ENCODE data around the gene CYSRT1. TPM values are rescaled to one million over a fixed set of nuclear protein-coding genes. Genes with fewer than 3 reads are reported as not detected.

CYSRT1 gene
- total and polyA plus RNA-seq, 2 donors (not counting 1 experiment from before 2014, with no cell fraction given), result 0.22 to 0.51 TPM

DNA sequence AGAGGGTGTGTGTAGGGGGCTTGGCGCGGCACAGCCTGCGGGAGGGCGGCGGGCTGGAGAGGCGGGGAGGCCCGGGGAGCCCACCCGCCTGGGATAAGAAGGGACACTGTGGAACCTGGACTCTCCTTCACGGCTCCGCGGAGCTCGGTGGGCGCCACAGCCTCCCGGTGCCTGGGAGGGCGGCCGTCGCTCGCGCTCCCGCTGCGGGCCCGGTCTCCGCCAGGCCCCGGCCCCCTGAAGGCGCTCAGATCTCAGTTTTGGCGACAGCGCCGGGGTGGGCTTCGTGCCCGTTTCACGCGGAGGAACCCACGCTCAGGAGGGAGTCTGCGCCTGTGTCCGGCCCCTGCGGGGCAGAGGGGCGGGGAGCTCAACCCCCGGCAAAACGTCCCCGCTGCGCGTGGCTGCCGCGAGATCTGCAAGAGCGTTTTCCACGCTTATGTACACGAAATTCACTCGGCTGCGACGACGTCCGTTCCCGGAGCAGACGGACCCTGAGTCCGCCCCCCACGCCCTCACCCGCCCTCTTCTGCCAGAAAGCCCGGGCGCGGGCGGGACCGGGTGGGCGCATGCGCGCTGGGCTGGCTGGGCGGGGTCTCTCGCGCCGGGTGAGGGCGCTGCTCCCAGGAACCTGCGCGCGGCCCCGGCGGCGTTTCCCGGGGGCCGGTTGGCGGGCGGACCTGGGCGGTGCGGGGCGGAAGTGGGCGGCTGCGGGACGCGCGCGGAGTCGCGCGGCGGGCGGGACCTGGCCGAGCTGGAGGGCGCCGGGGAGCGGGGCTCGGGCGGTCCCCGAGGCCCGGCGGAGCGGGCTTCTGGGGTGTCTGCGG lies 29.9 kb downstream of the CYSRT1 start, which contains the start of gene NELFB:
Gene NELFB (plus strand): TSS at position 704 of the 824 bp plus-strand sequence.
- Histone ChIP-seq H3K27me3 (replicated peaks in 1 of 4; ENCODE audit: control extremely low read depth in 1 of 4, control insufficient read depth in 3 of 4, insufficient read depth in 4 of 4, low read length in 3 of 4) (no peaks in the 10 kb centered on the region), H3K9me3 (ENCODE audit: control extremely low read depth in 1 of 3, control insufficient read depth in 2 of 3, insufficient read depth in 1 of 3, low read length in 2 of 3) (no peaks in the 10 kb centered on the region), H4K20me1 (ENCODE audit: control insufficient read depth, insufficient read depth, low read length, poor library complexity, severe bottlenecking) (peaks cover 18% of the 10 kb centered on the region), H3K9ac (ENCODE audit: low read length) (peak within 1 kb of the TSS; percentile 85), H3K27ac (ENCODE audit: low read length in 2 of 2) (peak within 1 kb of the TSS; percentile 3 to 72), H3K4me3 (ENCODE audit: control extremely low read depth in 1 of 5, extremely low read depth in 1 of 5, insufficient read depth in 1 of 5, low read depth in 2 of 5, low read length in 4 of 5) (peak within 1 kb of the TSS; percentile 44 to 95 (median 81)), H3K4me1 (ENCODE audit: control insufficient read depth in 2 of 2, insufficient read depth in 2 of 2, low read length in 2 of 2) (peaks cover 17 to 27% of the 10 kb centered on the region in 2 donors), H3K36me3 (replicated peaks in 1 of 2; ENCODE audit: control extremely low read depth in 1 of 2, control insufficient read depth in 1 of 2, extremely low read depth in 1 of 2, insufficient read depth in 2 of 2, low read length in 1 of 2) (peaks cover 0 to 14% of the 10 kb centered on the region in 2 experiments), H3K4me2 (replicated peaks; ENCODE audit: low read depth, low read length, poor library complexity, severe bottlenecking) (peak within 1 kb of the TSS; percentile 92), H3K79me2 (ENCODE audit: control insufficient read depth, insufficient read depth, low read length) (peaks cover 35% of the 10 kb centered on the region), H2AFZ (ENCODE audit: insufficient read depth, low read depth, low read length, poor library complexity, severe bottlenecking) (peak within 1 kb of the TSS; percentile 91)
- peak within 1 kb of the TSS; percentile 89 for H3K4me3 Mint-ChIP-seq
- H3K27me3 Mint-ChIP-seq, result no peaks in the 10 kb centered on the region
- 3% methylated on average over 105 of the region's 105 CpGs for WGBS (ENCODE audit: insufficient coverage)
- TF ChIP-seq, protein P1, sequence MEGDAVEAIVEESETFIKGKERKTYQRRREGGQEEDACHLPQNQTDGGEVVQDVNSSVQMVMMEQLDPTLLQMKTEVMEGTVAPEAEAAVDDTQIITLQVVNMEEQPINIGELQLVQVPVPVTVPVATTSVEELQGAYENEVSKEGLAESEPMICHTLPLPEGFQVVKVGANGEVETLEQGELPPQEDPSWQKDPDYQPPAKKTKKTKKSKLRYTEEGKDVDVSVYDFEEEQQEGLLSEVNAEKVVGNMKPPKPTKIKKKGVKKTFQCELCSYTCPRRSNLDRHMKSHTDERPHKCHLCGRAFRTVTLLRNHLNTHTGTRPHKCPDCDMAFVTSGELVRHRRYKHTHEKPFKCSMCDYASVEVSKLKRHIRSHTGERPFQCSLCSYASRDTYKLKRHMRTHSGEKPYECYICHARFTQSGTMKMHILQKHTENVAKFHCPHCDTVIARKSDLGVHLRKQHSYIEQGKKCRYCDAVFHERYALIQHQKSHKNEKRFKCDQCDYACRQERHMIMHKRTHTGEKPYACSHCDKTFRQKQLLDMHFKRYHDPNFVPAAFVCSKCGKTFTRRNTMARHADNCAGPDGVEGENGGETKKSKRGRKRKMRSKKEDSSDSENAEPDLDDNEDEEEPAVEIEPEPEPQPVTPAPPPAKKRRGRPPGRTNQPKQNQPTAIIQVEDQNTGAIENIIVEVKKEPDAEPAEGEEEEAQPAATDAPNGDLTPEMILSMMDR (IDR thresholded peaks at IDR 0.05), result no peak
- no peak for TF ChIP-seq EZH2 (IDR thresholded peaks at IDR 0.05; ENCODE audit: borderline replicate concordance, insufficient read depth, low read depth, low read length, poor library complexity, severe bottlenecking)
- H3K9me3 Mint-ChIP-seq (ENCODE audit: insufficient read depth), result no peaks in the 10 kb centered on the region
- DNase-seq (peak; percentile 94), ATAC-seq (ENCODE audit: low read depth) (peak; percentile 88)
- intact Hi-C loops (cut with micrococcal nuclease), result loop anchor here (1.0 to 2.0 kb wide), 4 partner anchors 14 to 55 kb away; partner anchors contain the start of genes TOR4A, TPRN and TUBB4B
- H3K27ac Mint-ChIP-seq, result peak within 1 kb of the TSS; percentile 89
- H3K4me1 Mint-ChIP-seq, result peaks cover 25% of the 10 kb centered on the region
- CTCF ChIA-PET, result interaction anchor here (1.0 to 3.0 kb wide), 7 partner anchors 9 to 47 kb away, joined by 3 to 18 read pairs (median 3); partner anchors contain the start of genes CYSRT1, NRARP, TOR4A and TUBB4B
- POLR2A ChIA-PET, result interaction anchor here (0.7 to 3.5 kb wide), 8 partner anchors 12 to 168 kb away, joined by 3 to 29 read pairs (median 4); partner anchors contain the start of genes EXD3, MAN1B1, NOXA1 and TOR4A
